Vagina (tissue), 2 donors: ENCODE data around the gene DAZ1. TPM values are rescaled to one million over a fixed set of nuclear protein-coding genes. Genes with fewer than 3 reads are reported as not detected.
"Not testable (repeated sequence)": the region's sequence is repeated elsewhere in the genome, so short reads cannot be mapped to it uniquely, and the experiment has no call there.

ENCODE experiments used
- DNase-seq, 2 donors: peaks; one replicate each; pipeline ENCODE4 v3.0.0-alpha.2; 2017; ENCODE audit errors: extremely low spot score in 2 of 2
- H3K27ac ChIP-seq: fragments of 200-600 bp; sonication (generic); one replicate; pipeline ENCODE4 v1.5.1; 2019
- H3K27me3 ChIP-seq: fragments of 200-600 bp; sonication (generic); one replicate; pipeline ENCODE4 v1.5.1; 2019
- H3K36me3 ChIP-seq, 2 donors: fragments of 200-600 bp; sonication (generic); one replicate each; pipeline ENCODE4 v1.5.1; 2017 to 2019
- H3K4me1 ChIP-seq: fragments of 200-600 bp; sonication (generic); one replicate; pipeline ENCODE4 v1.5.1; 2019
- H3K4me3 ChIP-seq, 2 donors: fragments of 200-600 bp; sonication (generic); 1 replicate in 1 of 2; 2 replicates in 1 of 2; pipeline ENCODE4 v1.5.1; 2016 to 2019
- H3K9me3 ChIP-seq: fragments of 200-600 bp; sonication (generic); one replicate; pipeline ENCODE4 v1.5.1; 2019
- intact Hi-C: fragments of 100-400 bp; cut with DNase I; formaldehyde crosslinking; loops from one replicate; pipeline ENCODE4 v1.15.1; 2023
- total RNA-seq: library from RNA; depleted of rRNA; stranded (reverse); fragments of >200 nt; gene quantifications from one replicate; pipeline ENCODE4 v1.2.3, GENCODE V29; 2016

DAZ1 gene
- total RNA-seq, result not detected

GRCh38 chrY:23198908-23199307 is at the start of gene DAZ1:
DAZ1 (minus strand) TSS chrY:23199008; CDS start chrY:23198800, 208 bp downstream.
- H3K9me3 ChIP-seq, H3K4me3 ChIP-seq, H3K36me3 ChIP-seq, intact Hi-C loops, H3K27ac ChIP-seq, H3K27me3 ChIP-seq, DNase-seq, H3K4me1 ChIP-seq: not testable (repeated sequence)

- H3K9me3 ChIP-seq, H3K4me3 ChIP-seq, H3K27me3 ChIP-seq, H3K27ac ChIP-seq, H3K4me1 ChIP-seq, H3K36me3 ChIP-seq, DNase-seq, intact Hi-C loops: not testable (repeated sequence)
Measured at GRCh38 chrY:23219233-23219632, 20.4 kb upstream of the DAZ1 start, which contains the start of gene DAZ2. DAZ2 (plus strand) TSS chrY:23219533; CDS start chrY:23219741, 208 bp downstream.

GRCh38 chrY:23210681-23211080 is 11.9 kb upstream of the DAZ1 start:
- H3K9me3 ChIP-seq, H3K4me3 ChIP-seq, H3K4me1 ChIP-seq, H3K27me3 ChIP-seq, intact Hi-C loops, H3K36me3 ChIP-seq, H3K27ac ChIP-seq, DNase-seq: not testable (repeated sequence)

- H3K36me3 ChIP-seq, intact Hi-C loops, H3K9me3 ChIP-seq, H3K27me3 ChIP-seq, H3K4me3 ChIP-seq, H3K4me1 ChIP-seq, H3K27ac ChIP-seq, DNase-seq: not testable (repeated sequence)
Measured at GRCh38 chrY:23209802-23210495, 11.1 kb upstream of the DAZ1 start.

- DNase-seq, H3K9me3 ChIP-seq, intact Hi-C loops, H3K4me3 ChIP-seq, H3K27ac ChIP-seq, H3K4me1 ChIP-seq, H3K27me3 ChIP-seq, H3K36me3 ChIP-seq: not testable (repeated sequence)
Measured at GRCh38 chrY:23207455-23207854, 8.6 kb upstream of the DAZ1 start.

Other genes starting within 250 kb of the DAZ1 start
- gene BPY2, start 214.7 kb downstream of the DAZ1 start, total RNA-seq, result not detected
- not detected for gene DAZ2, start 20.5 kb upstream of the DAZ1 start, total RNA-seq